Gastroesophageal sphincter (tissue), 3 donors: ENCODE data around the gene AGBL4.

Experiments
- POLR2A ChIP-seq, 2 donors: fragments of 450-650 bp; IDR thresholded peaks; one replicate each; pipeline ENCODE4 v1.6.1; 2017; ENCODE audit warnings: antibody characterized with exemption in 2 of 2, mild to moderate bottlenecking in 2 of 2, moderate library complexity in 1 of 2
- POLR2AphosphoS5 ChIP-seq: sonication (generic); formaldehyde crosslinking; IDR thresholded peaks from one replicate; pipeline ENCODE4 v1.6.1; 2017; ENCODE audit warnings: antibody characterized with exemption
- TF ChIP-seq, protein P1 (sequence below), 4 experiments: fragments of 200-600 bp in 2 of 4; fragments of 450-650 bp in 2 of 4; sonication (generic) in 1 of 4; IDR thresholded peaks; one replicate each; pipeline ENCODE4 v1.5.1; 2017 to 2019; ENCODE audit warnings: antibody characterized with exemption in 4 of 4, mild to moderate bottlenecking in 2 of 4, moderate library complexity in 2 of 4

DNA sequence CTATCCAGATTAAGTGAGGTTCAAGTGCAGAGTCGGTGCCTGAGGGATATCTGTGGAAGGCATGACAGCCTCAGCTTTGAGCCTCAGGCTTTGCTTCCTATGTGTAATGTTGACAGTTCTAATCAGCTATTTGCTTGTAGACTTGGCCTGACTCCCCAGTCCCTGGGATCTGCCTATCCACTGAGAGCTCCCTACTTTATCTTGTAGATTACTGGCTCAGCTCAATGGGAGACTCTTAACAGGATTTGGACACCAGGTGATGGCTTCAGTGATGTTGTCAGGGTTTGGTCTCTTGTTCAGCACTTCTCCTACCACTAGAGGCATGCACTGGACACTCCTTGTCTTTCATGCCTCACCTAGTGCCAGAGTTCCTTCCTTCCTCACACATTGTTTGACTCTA lies 1120.5 kb downstream of the AGBL4 start:
- TF ChIP-seq, protein P1, sequence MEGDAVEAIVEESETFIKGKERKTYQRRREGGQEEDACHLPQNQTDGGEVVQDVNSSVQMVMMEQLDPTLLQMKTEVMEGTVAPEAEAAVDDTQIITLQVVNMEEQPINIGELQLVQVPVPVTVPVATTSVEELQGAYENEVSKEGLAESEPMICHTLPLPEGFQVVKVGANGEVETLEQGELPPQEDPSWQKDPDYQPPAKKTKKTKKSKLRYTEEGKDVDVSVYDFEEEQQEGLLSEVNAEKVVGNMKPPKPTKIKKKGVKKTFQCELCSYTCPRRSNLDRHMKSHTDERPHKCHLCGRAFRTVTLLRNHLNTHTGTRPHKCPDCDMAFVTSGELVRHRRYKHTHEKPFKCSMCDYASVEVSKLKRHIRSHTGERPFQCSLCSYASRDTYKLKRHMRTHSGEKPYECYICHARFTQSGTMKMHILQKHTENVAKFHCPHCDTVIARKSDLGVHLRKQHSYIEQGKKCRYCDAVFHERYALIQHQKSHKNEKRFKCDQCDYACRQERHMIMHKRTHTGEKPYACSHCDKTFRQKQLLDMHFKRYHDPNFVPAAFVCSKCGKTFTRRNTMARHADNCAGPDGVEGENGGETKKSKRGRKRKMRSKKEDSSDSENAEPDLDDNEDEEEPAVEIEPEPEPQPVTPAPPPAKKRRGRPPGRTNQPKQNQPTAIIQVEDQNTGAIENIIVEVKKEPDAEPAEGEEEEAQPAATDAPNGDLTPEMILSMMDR (IDR thresholded peaks at IDR 0.05): no peak
- TF ChIP-seq POLR2A (IDR thresholded peaks at IDR 0.05): no peak
- no peak for TF ChIP-seq POLR2AphosphoS5
